ENCODE results near the gene ZFYVE16. TPM values are rescaled to one million over a fixed set of nuclear protein-coding genes. Genes with fewer than 3 reads are reported as not detected.
"Not testable (repeated sequence)": the region's sequence is repeated elsewhere in the genome, so short reads cannot be mapped to it uniquely, and the experiment has no call there.

ZFYVE16 gene
- total RNA-seq, 2 experiments from 2014 or later: 9.9 to 12.3 TPM

DNA sequence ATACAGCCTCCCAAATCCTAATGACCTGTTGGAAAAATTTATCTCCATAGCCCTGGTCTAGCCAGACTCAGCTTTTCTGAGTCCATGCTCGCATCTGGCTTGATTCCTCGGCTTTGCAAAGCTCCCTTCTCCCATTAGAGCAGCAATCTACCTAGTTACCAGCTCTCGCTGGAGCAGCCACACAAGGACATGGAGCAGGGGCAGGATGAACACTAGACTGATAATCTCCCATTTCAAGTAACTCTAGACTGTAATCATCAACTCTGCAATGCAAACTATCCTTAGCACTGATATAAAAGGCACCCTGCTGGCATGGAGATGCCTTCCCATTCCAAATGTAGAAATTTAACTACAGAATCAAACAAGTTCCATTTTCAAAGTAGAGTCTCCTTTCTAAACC is 17.5 kb upstream of the ZFYVE16 start:
- H3K9me3 Mint-ChIP-seq (ENCODE audit: insufficient read depth); DNase-seq; CTCF ChIA-PET; H3K4me3 Mint-ChIP-seq; H3K27ac Mint-ChIP-seq; POLR2A ChIA-PET; H3K36me3 Mint-ChIP-seq (ENCODE audit: low read depth); ATAC-seq; H3K4me1 Mint-ChIP-seq (ENCODE audit: low read depth): not testable (repeated sequence)
- H3K27me3 Mint-ChIP-seq (ENCODE audit: low read depth): peaks cover 41% of the 10 kb centered on the region

DNA sequence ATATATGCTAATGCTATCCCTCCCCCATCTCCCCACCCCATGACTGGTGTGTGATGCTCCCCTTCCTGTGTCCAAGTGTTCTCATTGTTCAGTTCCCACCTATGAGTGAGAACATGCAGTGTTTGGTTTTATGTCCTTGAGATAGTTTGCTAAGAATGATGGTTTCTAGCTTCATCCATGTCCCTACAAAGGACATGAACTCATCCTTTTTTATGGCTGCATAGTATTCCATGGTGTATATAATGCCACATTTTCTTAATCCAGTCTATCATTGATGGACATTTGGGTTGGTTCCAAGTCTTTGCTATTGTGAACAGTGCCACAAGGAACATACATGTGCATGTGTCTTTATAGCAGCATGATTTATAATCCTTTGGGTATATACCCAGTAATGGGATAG is 16.6 kb upstream of the ZFYVE16 start:
- POLR2A ChIA-PET; H3K9me3 Mint-ChIP-seq (ENCODE audit: insufficient read depth); CTCF ChIA-PET: not testable (repeated sequence)

DNA sequence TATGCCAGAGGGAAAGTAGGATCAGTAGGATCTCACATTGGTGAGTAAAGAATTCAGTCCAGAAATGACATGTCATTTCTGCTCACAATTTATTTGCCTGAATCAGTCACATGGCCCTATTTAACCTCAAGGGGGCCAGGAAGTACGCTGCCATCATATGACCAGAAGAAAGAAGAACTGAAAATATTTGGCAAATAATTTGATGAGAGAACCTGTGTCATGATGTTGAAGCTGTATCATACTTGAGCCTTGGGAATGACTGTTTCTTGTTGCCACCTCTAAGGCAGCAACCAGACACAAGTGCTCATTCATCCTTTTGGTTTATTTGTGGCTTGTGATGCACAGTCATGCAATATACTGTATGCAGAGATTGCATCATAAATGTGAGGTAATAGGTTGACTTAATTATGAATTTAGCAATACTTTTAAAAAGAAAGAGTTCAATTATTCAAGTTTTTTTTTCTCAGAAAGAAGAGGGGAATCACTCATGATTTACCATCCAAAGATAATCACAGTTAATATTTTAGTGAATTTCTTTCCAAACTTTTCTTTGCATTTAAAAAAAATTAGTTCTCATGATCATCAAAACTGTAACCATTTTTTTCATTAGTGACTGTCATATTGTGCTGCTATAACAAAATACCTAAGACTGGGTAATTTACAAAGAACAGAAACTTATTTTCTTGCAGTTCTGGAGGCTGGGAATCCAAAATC is 8.2 kb upstream of the ZFYVE16 start:
- peaks cover 5% of the 10 kb centered on the region for H3K4me1 Mint-ChIP-seq (ENCODE audit: low read depth)
- CTCF ChIA-PET: no interaction called here
- ATAC-seq (no peak), DNase-seq (no peak)
- H3K27ac Mint-ChIP-seq: no peak overlapping the region
- H3K36me3 Mint-ChIP-seq (ENCODE audit: low read depth): no peaks in the 10 kb centered on the region
- POLR2A ChIA-PET: no interaction called here
- H3K9me3 Mint-ChIP-seq (ENCODE audit: insufficient read depth): no peaks in the 10 kb centered on the region
- peaks cover 12% of the 10 kb centered on the region for H3K27me3 Mint-ChIP-seq (ENCODE audit: low read depth)
- no peak overlapping the region for H3K4me3 Mint-ChIP-seq

More for the DNA sequence above, 16.6 kb upstream of the ZFYVE16 start:
- not testable (repeated sequence) for H3K4me1 Mint-ChIP-seq (ENCODE audit: low read depth); H3K27ac Mint-ChIP-seq; DNase-seq; ATAC-seq; H3K4me3 Mint-ChIP-seq; H3K36me3 Mint-ChIP-seq (ENCODE audit: low read depth)
- peaks cover 37% of the 10 kb centered on the region for H3K27me3 Mint-ChIP-seq (ENCODE audit: low read depth)

DNA sequence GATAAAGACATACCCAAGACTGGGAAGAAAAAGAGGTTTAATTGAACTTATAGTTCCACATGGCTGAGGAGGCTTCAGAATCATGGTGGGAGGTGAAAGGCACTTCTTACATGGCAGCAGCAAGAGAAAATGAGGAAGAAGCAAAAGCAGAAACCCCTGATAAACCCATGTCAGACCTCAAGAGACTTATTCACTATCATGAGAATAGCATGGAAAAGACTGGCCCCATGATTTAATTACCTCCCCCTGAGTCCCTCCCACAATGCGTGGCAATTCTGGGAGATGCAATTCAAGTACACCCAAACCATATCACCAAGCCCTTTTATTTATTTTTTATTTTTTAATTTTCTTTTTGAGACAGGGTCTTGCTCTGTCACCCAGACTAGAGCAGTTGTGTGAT is 7.5 kb upstream of the ZFYVE16 start:
- CTCF ChIA-PET; DNase-seq; POLR2A ChIA-PET; H3K27me3 Mint-ChIP-seq (ENCODE audit: low read depth); H3K4me3 Mint-ChIP-seq; H3K9me3 Mint-ChIP-seq (ENCODE audit: insufficient read depth); H3K27ac Mint-ChIP-seq; H3K36me3 Mint-ChIP-seq (ENCODE audit: low read depth); H3K4me1 Mint-ChIP-seq (ENCODE audit: low read depth); ATAC-seq: not testable (repeated sequence)

DNA sequence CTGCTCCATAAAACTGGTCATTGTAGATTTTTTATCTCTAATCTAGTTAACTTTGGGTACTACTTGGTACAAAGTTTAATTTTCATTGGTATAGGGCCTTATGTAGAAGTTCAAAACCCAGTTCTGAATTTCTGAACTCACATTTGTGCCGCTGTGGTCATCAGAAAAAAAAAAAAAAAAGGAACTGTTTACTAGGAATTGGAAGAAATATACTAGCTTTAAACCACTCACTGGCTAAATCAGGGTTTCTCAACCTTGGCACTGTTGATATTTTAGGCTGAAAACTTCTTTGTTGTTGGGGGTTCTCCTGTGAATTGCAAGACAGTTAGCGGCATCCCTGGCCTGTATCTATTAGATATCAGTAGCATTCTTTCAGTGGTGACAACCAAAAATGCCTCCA is 4.1 kb upstream of the ZFYVE16 start:
- ChIA-PET CTCF (no interaction called here), POLR2A (interaction anchor here (0.6 kb wide), 1 partner anchor 300 kb away, joined by 3 read pairs; no protein-coding TSS in a partner anchor)
- H3K4me3 Mint-ChIP-seq: no peak overlapping the region
- H3K36me3 Mint-ChIP-seq (ENCODE audit: low read depth): peaks cover 3% of the 10 kb centered on the region
- H3K4me1 Mint-ChIP-seq (ENCODE audit: low read depth): peaks cover 17% of the 10 kb centered on the region
- no peaks in the 10 kb centered on the region for H3K9me3 Mint-ChIP-seq (ENCODE audit: insufficient read depth)
- DNase-seq (no peak), ATAC-seq (no peak)
- H3K27ac Mint-ChIP-seq: no peak overlapping the region
- H3K27me3 Mint-ChIP-seq (ENCODE audit: low read depth): peaks cover 7% of the 10 kb centered on the region

DNA sequence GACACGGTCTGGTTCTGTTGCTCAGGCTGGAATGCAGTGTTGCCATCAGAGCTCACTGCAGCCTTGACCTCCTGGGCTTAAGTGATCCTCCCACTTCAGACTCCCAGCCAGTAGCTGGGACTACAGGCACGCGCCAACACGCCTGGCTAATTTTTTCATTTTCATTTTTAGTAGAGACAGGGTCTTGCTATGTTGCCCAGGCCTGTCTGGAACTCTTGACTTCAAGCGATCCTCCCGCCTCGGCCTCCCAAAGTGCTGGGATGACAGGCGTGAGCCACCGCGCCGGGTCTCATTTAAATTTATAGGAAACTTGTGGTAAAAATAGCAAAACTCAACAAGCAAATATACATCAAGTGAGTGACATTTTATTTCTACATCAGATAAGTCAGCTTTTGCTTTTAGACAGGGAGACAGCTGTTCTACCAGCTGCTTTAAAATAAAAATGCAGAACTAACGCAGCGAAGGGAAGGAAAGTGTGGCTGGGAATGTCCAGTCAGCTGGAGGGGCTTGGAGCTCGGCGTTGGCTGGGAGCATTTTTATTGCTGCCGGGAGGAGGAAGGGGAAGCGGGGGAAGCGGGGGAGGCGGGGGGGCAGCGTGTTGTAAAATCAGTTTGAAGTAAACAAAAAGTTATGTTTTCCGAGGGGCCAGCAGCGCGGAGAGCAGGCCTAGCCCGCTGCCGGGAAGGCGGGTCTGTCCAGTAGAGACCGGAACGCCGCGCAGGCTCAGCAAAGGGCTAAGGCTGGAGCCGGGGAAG is 707 bp upstream of the ZFYVE16 start:
- ATAC-seq (no peak), DNase-seq (no peak)
- ChIA-PET CTCF (no interaction called here), POLR2A (interaction anchor here (0.6 kb wide), 1 partner anchor 546 kb away, joined by 3 read pairs; no protein-coding TSS in a partner anchor)
- H3K9me3 Mint-ChIP-seq (ENCODE audit: insufficient read depth): no peaks in the 10 kb centered on the region
- H3K36me3 Mint-ChIP-seq (ENCODE audit: low read depth): peaks cover 6% of the 10 kb centered on the region
- H3K27ac Mint-ChIP-seq: peak overlapping the region; percentile 99
- H3K4me1 Mint-ChIP-seq (ENCODE audit: low read depth): peaks cover 25% of the 10 kb centered on the region
- peaks cover 2% of the 10 kb centered on the region for H3K27me3 Mint-ChIP-seq (ENCODE audit: low read depth)
- H3K4me3 Mint-ChIP-seq: peak overlapping the region; percentile 83

DNA sequence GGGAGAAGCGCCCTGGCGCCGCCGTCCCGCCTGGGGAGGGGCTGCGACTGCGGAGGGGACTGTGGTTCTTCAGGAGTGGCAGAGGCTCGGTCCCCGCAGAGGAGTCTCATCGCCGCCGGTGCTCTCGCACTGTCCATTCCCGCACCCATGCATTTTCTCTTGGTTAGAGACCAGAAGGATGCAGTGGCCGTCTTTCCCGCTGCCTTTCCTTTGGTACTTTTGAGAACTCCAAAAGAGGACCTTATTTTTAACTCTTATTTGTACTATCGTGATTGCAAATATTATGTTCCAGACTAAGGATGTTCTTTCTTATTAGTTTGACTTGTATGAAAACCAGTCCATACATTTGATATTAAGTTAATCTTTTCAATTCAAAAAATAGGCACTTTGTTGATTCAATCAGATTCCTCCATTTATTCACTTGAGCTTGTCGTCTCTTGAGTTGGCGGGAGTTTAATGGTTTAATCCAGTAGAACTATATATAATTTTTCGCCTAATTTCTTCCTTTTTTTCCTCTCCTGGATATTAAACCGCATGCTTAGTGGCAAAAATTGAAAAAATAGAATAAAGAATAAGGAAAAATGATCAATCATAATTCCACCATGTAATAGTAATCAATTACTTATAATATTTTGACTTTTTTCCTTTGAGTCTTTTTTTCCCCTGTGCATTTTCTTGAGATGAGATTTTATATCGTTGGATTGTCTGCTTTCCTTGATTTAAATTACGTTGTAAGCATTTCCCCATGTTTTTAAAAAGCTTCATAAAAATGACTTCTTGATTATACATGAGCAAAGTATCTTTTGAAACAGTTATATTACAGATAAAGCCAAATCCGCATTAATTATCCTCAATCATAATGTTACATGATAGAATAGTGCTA is 861 bp downstream of the ZFYVE16 start:
- peaks cover 2% of the 10 kb centered on the region for H3K27me3 Mint-ChIP-seq (ENCODE audit: low read depth)
- peaks cover 6% of the 10 kb centered on the region for H3K36me3 Mint-ChIP-seq (ENCODE audit: low read depth)
- DNase-seq: peak; percentile 45
- no peak for ATAC-seq
- CTCF ChIA-PET: no interaction called here
- H3K4me1 Mint-ChIP-seq (ENCODE audit: low read depth): peaks cover 25% of the 10 kb centered on the region
- H3K27ac Mint-ChIP-seq: peak overlapping the region; percentile 55
- POLR2A ChIA-PET: no interaction called here
- H3K9me3 Mint-ChIP-seq (ENCODE audit: insufficient read depth): no peaks in the 10 kb centered on the region
- H3K4me3 Mint-ChIP-seq: peak overlapping the region; percentile 83

DNA sequence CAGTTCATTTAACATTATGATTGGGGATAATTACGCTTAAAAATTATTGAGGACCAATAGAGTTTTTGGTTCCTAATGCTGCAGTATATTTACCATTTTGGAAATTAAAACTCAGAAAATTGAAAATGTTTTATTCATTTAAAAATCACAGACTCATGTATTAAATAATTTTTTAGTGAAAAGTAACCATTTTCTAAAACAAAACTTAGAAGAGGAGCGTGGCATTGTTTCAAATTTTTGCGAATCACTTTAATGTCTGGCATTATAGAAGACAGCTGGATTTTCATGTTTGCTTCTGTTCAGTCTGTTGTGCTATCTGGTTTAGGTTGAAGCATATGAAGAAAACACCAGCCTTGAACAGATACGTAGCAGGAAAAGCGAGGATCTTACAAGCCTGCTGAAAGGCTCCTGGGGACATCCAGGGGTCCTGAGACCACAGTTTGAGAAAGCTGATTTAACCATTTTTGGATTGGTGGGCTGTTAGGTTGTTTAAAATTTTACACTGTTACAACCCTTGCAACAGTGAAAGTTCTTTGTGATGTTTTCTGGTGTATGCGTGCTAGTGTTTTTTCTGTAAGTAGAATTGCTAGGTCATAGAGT is 1.6 kb downstream of the ZFYVE16 start:
- DNase-seq (no peak), ATAC-seq (no peak)
- Mint-ChIP-seq H3K9me3 (ENCODE audit: insufficient read depth) (no peaks in the 10 kb centered on the region), H3K4me1 (ENCODE audit: low read depth) (peaks cover 25% of the 10 kb centered on the region), H3K27ac (no peak overlapping the region), H3K36me3 (ENCODE audit: low read depth) (peaks cover 6% of the 10 kb centered on the region), H3K4me3 (peak overlapping the region; percentile 14), H3K27me3 (ENCODE audit: low read depth) (no peaks in the 10 kb centered on the region)
- CTCF ChIA-PET: no interaction called here
- POLR2A ChIA-PET: no interaction called here

DNA sequence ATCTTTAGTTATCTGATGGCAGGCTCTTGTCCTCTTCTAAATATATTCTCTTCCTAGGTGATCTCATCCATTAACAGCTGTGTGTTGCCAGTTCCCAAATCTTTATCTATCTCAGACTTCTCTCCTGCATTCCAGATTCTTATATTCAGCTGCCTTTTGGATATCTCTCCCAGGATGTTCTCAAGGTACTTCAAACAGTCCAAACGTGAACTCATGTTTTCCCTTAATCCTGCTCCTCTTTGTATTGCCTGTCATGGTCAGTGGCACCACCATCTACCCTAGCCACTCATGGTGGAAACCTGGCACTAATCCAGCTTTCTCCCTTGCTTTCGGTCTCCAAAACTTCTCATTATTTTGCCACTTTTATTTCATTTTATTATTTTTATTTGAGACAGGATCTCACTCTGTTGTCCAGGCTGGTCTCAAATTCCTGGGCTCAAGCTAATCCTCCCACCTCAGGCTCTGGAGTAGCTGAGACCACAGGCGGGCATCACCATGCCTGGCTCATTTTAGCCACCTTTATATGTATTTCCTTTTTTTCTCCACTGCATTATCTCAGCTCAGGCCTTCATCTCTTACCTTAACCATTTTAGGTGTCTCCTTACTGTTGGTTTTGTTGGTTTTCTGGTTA is 3.8 kb downstream of the ZFYVE16 start:
- ATAC-seq: no peak
- ChIA-PET CTCF (no interaction called here), POLR2A (no interaction called here)
- H3K36me3 Mint-ChIP-seq (ENCODE audit: low read depth): peaks cover 6% of the 10 kb centered on the region
- no peak overlapping the region for H3K27ac Mint-ChIP-seq
- H3K4me3 Mint-ChIP-seq: no peak overlapping the region
- no peak for DNase-seq
- no peaks in the 10 kb centered on the region for H3K27me3 Mint-ChIP-seq (ENCODE audit: low read depth)
- H3K4me1 Mint-ChIP-seq (ENCODE audit: low read depth): peaks cover 23% of the 10 kb centered on the region
- no peaks in the 10 kb centered on the region for H3K9me3 Mint-ChIP-seq (ENCODE audit: insufficient read depth)

DNA sequence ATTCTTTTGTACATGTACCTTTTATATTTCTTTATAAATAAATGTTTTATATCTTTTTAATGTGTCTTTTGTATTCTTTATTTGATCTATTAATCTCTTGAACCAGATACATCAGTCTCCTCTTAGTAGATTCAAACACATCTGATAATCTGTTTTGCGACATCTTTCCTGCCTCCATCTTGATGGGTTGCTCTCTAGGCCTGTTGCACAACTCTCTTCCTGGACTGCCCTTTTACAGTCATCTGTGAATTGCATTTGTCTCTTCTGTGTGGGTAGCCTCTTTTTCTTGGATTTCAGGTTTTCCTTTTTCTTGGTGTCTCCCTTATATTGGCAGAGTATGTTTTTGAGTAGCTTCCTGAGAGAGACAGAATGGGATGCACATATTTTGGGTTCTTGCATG is 6.2 kb downstream of the ZFYVE16 start:
- ATAC-seq (no peak), DNase-seq (no peak)
- CTCF ChIA-PET: no interaction called here
- Mint-ChIP-seq H3K4me3 (no peak overlapping the region), H3K4me1 (ENCODE audit: low read depth) (peaks cover 11% of the 10 kb centered on the region), H3K27me3 (ENCODE audit: low read depth) (no peaks in the 10 kb centered on the region), H3K36me3 (ENCODE audit: low read depth) (peaks cover 3% of the 10 kb centered on the region), H3K9me3 (ENCODE audit: insufficient read depth) (no peaks in the 10 kb centered on the region), H3K27ac (no peak overlapping the region)
- POLR2A ChIA-PET: no interaction called here

DNA sequence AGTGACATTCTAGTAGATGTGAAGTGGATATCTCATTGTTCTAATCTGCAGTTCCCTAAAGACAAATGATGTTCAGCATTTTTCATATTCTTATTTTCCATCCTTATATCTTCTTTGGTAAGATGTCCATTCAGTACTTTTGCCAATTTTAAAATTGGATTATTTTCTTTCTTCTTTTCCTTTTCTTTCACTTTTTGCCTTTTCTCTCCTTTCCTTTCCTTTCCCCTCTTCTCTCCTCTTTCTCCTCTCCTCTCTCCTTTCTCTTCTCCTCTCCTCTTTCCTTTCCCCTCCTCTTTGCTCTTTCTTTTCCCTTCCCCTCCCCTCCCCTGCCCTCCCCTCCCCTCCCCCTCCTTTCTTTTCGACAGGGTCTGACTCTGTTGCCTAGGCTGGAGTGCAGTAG is 10.1 kb downstream of the ZFYVE16 start:
- ChIA-PET POLR2A (no interaction called here), CTCF (no interaction called here)
- H3K4me1 Mint-ChIP-seq (ENCODE audit: low read depth): no peaks in the 10 kb centered on the region
- H3K9me3 Mint-ChIP-seq (ENCODE audit: insufficient read depth): peaks cover 4% of the 10 kb centered on the region
- no peak for ATAC-seq
- no peak overlapping the region for H3K4me3 Mint-ChIP-seq
- no peak overlapping the region for H3K27ac Mint-ChIP-seq
- peaks cover 3% of the 10 kb centered on the region for H3K36me3 Mint-ChIP-seq (ENCODE audit: low read depth)
- no peaks in the 10 kb centered on the region for H3K27me3 Mint-ChIP-seq (ENCODE audit: low read depth)
- no peak for DNase-seq

Measured in activated CD8-positive, alpha-beta T cell treated with anti-CD3 and anti-CD28 coated beads, Interleukin-2, amount 10 ng/mL, durations not matched to agents 7 days and 5 days (primary cell).